AG04449 (cell line): ENCODE data around the gene MRPS30.
A peak's percentile ranks its signal among the peaks of the same experiment; 100 is the strongest.
"Not testable (repeated sequence)": the region's sequence is repeated elsewhere in the genome, so short reads cannot be mapped to it uniquely, and the experiment has no call there.

Experiments used
- CTCF ChIA-PET: fragments of 350-600 bp; formaldehyde crosslinking; extraction: SDS; loops from one replicate; lab custom pipeline; 2021; ENCODE audit warnings: antibody characterized with exemption; lab: Yijun Ruan, JAX
- POLR2A ChIA-PET: fragments of 400-600, 350-600 bp; formaldehyde crosslinking; extraction: SDS; loops from one replicate; lab custom pipeline; 2020; ENCODE audit warnings: antibody characterized with exemption, inconsistent platforms; lab: Yijun Ruan, JAX
- DNase-seq: peaks from one replicate; pipeline ENCODE4 v3.0.0-alpha.2; 2010; ENCODE audit warnings: low read depth, low spot score
- H3K4me3 ChIP-seq: 2 replicates; pipeline ENCODE4 v1.5.1; 2011; ENCODE audit warnings: low read depth, mild to moderate bottlenecking, control low read depth, low read length
- CTCF ChIP-seq: IDR thresholded peaks from one replicate; pipeline ENCODE4 v1.5.1; 2011; ENCODE audit warnings: mild to moderate bottlenecking, moderate library complexity, low read length, control low read depth, inconsistent platforms; ENCODE audit not compliant: insufficient read depth; ENCODE audit errors: missing control alignments

MRPS30 gene

GRCh38 chr5:44808435-44809214 lies at the start of gene MRPS30:
TSS of gene MRPS30 (plus strand) at chr5:44808947. CDS start at chr5:44808963, 16 bp downstream.
- CTCF ChIA-PET = interaction anchor here (1.5 kb wide), 1 partner anchor 11 kb away, joined by 3 read pairs; no protein-coding TSS in a partner anchor
- POLR2A ChIA-PET = no interaction called here
- TF ChIP-seq CTCF = peak; percentile 42
- peak; percentile 93 for DNase-seq
- H3K4me3 ChIP-seq = peak within 1 kb of the TSS; percentile 86

GRCh38 chr5:44769200-44769876 lies 39.4 kb upstream of the MRPS30 start:
- TF ChIP-seq CTCF = no peak
- H3K4me3 ChIP-seq = no peak overlapping the region
- no peak for DNase-seq
- CTCF ChIA-PET = interaction anchor here (1.5 kb wide), 1 partner anchor 1109 kb away, joined by 4 read pairs; no protein-coding TSS in a partner anchor
- POLR2A ChIA-PET = no interaction called here

GRCh38 chr5:44769877-44770209 lies 38.9 kb upstream of the MRPS30 start:
- DNase-seq = no peak
- ChIA-PET CTCF (interaction anchor here (1.5 kb wide), 1 partner anchor 1109 kb away, joined by 4 read pairs; no protein-coding TSS in a partner anchor), POLR2A (no interaction called here)
- no peak overlapping the region for H3K4me3 ChIP-seq
- no peak for TF ChIP-seq CTCF

- H3K4me3 ChIP-seq = no peak overlapping the region
- no peak for DNase-seq
- POLR2A ChIA-PET = no interaction called here
- TF ChIP-seq CTCF = no peak
- CTCF ChIA-PET = no interaction called here
Observed at GRCh38 chr5:44770780-44771717, 37.7 kb upstream of the MRPS30 start.

GRCh38 chr5:44772397-44772796 lies 36.4 kb upstream of the MRPS30 start:
- CTCF ChIA-PET = interaction anchor here (1.4 kb wide), 1 partner anchor 1042 kb away, joined by 3 read pairs; no protein-coding TSS in a partner anchor
- POLR2A ChIA-PET, DNase-seq, H3K4me3 ChIP-seq: not testable (repeated sequence)

GRCh38 chr5:44774279-44774880 lies 34.4 kb upstream of the MRPS30 start:
- H3K4me3 ChIP-seq = no peak overlapping the region
- ChIA-PET POLR2A (no interaction called here), CTCF (interaction anchor here (0.8 to 2.0 kb wide), 11 partner anchors 10 to 1153 kb away, joined by 3 to 26 read pairs (median 3); no protein-coding TSS in a partner anchor)
- peak; percentile 14 for TF ChIP-seq CTCF
- DNase-seq = peak; percentile 0
